Thyroid gland (tissue), 4 donors: Measurements from ENCODE around the gene CACNA1G.

ENCODE experiments used
- POLR2A ChIP-seq, 2 donors: fragments of 450-650 bp; IDR thresholded peaks; one replicate each; pipeline ENCODE4 v1.6.1; 2017; ENCODE audit warnings: antibody characterized with exemption in 2 of 2, mild to moderate bottlenecking in 2 of 2, moderate library complexity in 1 of 2
- TF ChIP-seq, protein P1 (sequence below), 6 experiments: fragments of 200-600 bp in 3 of 6; fragments of 450-650 bp in 3 of 6; sonication (generic) in 3 of 6; IDR thresholded peaks; one replicate each; pipeline ENCODE4 v1.5.1; 2016 to 2019; ENCODE audit warnings: antibody characterized with exemption in 6 of 6, mild to moderate bottlenecking in 2 of 6, inconsistent platforms in 1 of 6, moderate library complexity in 1 of 6

- TF ChIP-seq POLR2A (IDR thresholded peaks at IDR 0.05) = no peak
- TF ChIP-seq, protein P1, sequence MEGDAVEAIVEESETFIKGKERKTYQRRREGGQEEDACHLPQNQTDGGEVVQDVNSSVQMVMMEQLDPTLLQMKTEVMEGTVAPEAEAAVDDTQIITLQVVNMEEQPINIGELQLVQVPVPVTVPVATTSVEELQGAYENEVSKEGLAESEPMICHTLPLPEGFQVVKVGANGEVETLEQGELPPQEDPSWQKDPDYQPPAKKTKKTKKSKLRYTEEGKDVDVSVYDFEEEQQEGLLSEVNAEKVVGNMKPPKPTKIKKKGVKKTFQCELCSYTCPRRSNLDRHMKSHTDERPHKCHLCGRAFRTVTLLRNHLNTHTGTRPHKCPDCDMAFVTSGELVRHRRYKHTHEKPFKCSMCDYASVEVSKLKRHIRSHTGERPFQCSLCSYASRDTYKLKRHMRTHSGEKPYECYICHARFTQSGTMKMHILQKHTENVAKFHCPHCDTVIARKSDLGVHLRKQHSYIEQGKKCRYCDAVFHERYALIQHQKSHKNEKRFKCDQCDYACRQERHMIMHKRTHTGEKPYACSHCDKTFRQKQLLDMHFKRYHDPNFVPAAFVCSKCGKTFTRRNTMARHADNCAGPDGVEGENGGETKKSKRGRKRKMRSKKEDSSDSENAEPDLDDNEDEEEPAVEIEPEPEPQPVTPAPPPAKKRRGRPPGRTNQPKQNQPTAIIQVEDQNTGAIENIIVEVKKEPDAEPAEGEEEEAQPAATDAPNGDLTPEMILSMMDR (IDR thresholded peaks at IDR 0.05) = no peak
Observed at GRCh38 chr17:50549969-50550368, 10.5 kb upstream of the CACNA1G start.
